ENCODE data around the gene LIMS1.
"Not testable (repeated sequence)": the region's sequence is repeated elsewhere in the genome, so short reads cannot be mapped to it uniquely, and the experiment has no call there.

The LIMS1 gene

GRCh38 chr2:108637304-108637669, 103.0 kb downstream of the LIMS1 start:
- TF ChIP-seq POLR2AphosphoS5 (IDR thresholded peaks at IDR 0.05; ENCODE audit: borderline replicate concordance, low read depth, low read length) (no peak), EZH2 (IDR thresholded peaks at IDR 0.05) (no peak), FOXP2 (optimal IDR thresholded peaks at IDR 0.05; ENCODE audit: control extremely low read depth, extremely low read length, insufficient read depth) (no peak)

DNA sequence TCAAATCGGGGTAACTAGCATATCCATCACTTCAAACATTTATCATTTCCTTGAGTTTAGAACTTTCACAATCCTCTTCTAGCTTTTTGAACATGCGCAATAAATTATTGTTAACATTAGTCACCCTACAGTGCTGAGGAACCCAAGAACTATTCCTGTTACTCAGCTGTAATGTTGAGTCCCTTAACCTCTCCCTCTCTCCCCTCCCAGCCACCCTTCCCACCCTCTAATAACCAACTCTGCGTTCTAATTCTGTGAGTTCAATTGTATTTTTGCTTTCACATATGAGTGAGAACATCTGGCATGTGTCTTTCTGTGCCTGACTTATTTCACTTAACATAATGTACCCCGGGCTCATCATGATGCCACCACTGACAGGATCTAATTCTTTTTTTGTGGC, 106.5 kb downstream of the LIMS1 start:
- H3K9ac ChIP-seq (ENCODE audit: insufficient read length): no peak overlapping the region
- no peak for TF ChIP-seq EZH2 (IDR thresholded peaks at IDR 0.05)
- no peak for TF ChIP-seq POLR2AphosphoS5 (IDR thresholded peaks at IDR 0.05; ENCODE audit: borderline replicate concordance, low read depth, low read length)
- H3K4me3 ChIP-seq: no peak overlapping the region
- H3K27ac ChIP-seq: no peak overlapping the region
- no peaks in the 10 kb centered on the region for H3K9me3 ChIP-seq (ENCODE audit: low read depth, low read length)
- no peak for DNase-seq (ENCODE audit: low read depth, low spot score)
- no peaks in the 10 kb centered on the region for H3K36me3 ChIP-seq (ENCODE audit: insufficient read depth, low read length)

More at GRCh38 chr2:108637304-108637669, 103.0 kb downstream of the LIMS1 start:
- DNase-seq (ENCODE audit: low read depth, low spot score): no peak
- Histone ChIP-seq H3K36me3 (ENCODE audit: insufficient read depth, low read length) (no peaks in the 10 kb centered on the region), H3K9ac (ENCODE audit: insufficient read length) (no peak overlapping the region), H3K4me3 (no peak overlapping the region), H3K27ac (no peak overlapping the region), H3K9me3 (ENCODE audit: low read depth, low read length) (no peaks in the 10 kb centered on the region)

DNA sequence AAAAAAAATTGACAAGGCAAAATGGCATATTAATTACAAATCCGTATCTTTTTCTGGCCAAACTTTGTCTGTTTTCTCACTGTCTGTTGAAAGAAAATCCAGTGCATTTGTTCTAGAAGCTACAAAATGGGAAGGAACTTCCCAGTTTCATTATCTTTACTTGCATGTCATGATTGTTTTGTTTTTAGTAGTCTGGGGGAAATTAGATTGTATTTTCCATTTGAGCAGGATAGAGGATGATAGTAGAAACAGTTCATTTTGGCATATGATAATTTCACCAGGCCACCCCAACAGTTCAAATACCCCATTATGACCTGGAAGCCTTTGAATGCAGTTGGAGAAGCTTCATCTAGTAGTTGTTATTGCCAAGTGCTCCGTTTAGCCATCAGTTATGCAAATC, 107.5 kb downstream of the LIMS1 start:
- H3K27ac ChIP-seq: no peak overlapping the region
- DNase-seq (ENCODE audit: low read depth, low spot score): no peak
- H3K9ac ChIP-seq (ENCODE audit: insufficient read length): no peak overlapping the region
- TF ChIP-seq EZH2 (IDR thresholded peaks at IDR 0.05) (no peak), POLR2AphosphoS5 (IDR thresholded peaks at IDR 0.05; ENCODE audit: borderline replicate concordance, low read depth, low read length) (no peak), FOXP2 (optimal IDR thresholded peaks at IDR 0.05; ENCODE audit: control extremely low read depth, extremely low read length, insufficient read depth) (no peak)
- H3K9me3 ChIP-seq (ENCODE audit: low read depth, low read length): no peaks in the 10 kb centered on the region
- H3K4me3 ChIP-seq: no peak overlapping the region
- H3K36me3 ChIP-seq (ENCODE audit: insufficient read depth, low read length): no peaks in the 10 kb centered on the region

DNA sequence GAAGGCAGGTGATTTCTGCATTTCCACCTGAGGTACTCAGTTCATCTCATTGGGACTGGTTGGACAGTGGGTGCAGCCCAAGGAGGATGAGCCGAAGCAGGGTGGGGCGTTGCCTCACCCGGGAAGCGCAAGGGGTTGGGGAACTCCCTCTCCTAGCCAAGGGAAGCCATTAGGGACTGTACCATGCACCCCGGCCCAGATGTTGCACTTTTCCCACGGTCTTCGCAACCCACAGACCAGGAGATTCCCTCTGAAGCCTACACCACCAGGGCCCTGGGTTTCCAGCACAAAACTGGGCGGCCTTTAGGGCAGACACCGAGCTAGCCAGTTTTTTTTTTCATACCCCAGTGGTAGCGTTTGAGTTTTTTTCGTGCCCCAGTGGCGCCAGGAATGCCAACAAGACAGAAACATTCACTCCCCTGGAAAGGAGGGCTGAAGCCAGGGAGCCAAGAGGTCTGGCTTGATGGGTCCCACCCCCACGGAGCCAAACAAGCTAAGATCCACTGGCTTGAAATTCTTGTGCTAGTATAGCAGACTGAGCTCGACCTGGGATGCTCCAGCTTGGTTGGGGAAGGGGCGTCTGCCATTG, 109.1 kb downstream of the LIMS1 start:
- Histone ChIP-seq H3K27ac (no peak overlapping the region), H3K36me3 (ENCODE audit: insufficient read depth, low read length) (no peaks in the 10 kb centered on the region), H3K9me3 (ENCODE audit: low read depth, low read length) (no peaks in the 10 kb centered on the region), H3K4me3 (no peak overlapping the region), H3K9ac (ENCODE audit: insufficient read length) (no peak overlapping the region)
- TF ChIP-seq POLR2AphosphoS5 (IDR thresholded peaks at IDR 0.05; ENCODE audit: borderline replicate concordance, low read depth, low read length): no peak
- no peak for DNase-seq (ENCODE audit: low read depth, low spot score)

GRCh38 chr2:108643862-108644261, 109.6 kb downstream of the LIMS1 start:
- not testable (repeated sequence) for H3K4me3 ChIP-seq; DNase-seq (ENCODE audit: low read depth, low spot score); H3K9ac ChIP-seq (ENCODE audit: insufficient read length); H3K27ac ChIP-seq; H3K9me3 ChIP-seq (ENCODE audit: low read depth, low read length); H3K36me3 ChIP-seq (ENCODE audit: insufficient read depth, low read length)

DNA sequence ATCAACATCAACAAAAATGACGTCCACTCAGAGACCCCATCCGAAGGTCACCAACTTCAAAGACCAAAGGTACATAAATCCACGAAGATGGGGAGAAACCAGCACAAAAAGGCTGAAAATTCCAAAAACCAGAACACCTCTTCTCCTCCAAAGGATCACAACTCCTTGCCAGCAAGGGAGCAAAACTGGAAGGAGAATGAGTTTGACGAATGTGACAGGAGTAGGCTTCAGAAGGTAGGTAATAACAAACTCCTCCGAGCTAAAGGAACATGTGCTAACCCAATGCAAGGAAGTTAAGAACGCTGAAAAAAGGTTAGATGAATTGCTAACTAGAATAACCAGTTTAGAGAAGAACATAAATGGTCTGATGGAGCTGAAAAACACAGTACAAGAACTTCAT, 110.2 kb downstream of the LIMS1 start:
- H3K4me3 ChIP-seq; H3K9me3 ChIP-seq (ENCODE audit: low read depth, low read length): not testable (repeated sequence)

GRCh38 chr2:108648796-108649195, 114.5 kb downstream of the LIMS1 start:
- H3K27ac ChIP-seq; DNase-seq (ENCODE audit: low read depth, low spot score); H3K36me3 ChIP-seq (ENCODE audit: insufficient read depth, low read length); H3K4me3 ChIP-seq; H3K9me3 ChIP-seq (ENCODE audit: low read depth, low read length); H3K9ac ChIP-seq (ENCODE audit: insufficient read length): not testable (repeated sequence)

More for the DNA sequence above, 110.2 kb downstream of the LIMS1 start:
- not testable (repeated sequence) for H3K9ac ChIP-seq (ENCODE audit: insufficient read length); H3K36me3 ChIP-seq (ENCODE audit: insufficient read depth, low read length); H3K27ac ChIP-seq; DNase-seq (ENCODE audit: low read depth, low spot score)

DNA sequence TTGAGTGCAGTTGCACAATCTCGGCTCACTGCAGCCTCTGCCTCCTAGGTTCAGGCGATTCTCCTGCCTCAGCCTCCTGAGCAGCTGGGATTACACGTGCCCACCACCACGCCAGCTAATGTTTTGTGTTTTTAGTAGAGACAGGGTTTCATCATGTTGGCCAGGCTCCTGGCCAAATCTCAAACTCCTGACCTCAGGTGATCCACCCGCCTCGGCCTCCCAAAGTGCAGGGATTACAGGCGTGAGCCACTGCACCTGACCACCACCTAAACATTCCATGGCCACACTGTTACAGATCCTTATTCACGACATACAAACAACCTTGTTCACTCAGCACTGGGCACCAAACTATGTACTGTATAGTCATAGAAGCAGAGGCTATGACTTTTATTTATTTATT, 116.2 kb downstream of the LIMS1 start:
- H3K36me3 ChIP-seq (ENCODE audit: insufficient read depth, low read length); H3K27ac ChIP-seq; DNase-seq (ENCODE audit: low read depth, low spot score); H3K9ac ChIP-seq (ENCODE audit: insufficient read length); H3K9me3 ChIP-seq (ENCODE audit: low read depth, low read length); H3K4me3 ChIP-seq: not testable (repeated sequence)

DNA sequence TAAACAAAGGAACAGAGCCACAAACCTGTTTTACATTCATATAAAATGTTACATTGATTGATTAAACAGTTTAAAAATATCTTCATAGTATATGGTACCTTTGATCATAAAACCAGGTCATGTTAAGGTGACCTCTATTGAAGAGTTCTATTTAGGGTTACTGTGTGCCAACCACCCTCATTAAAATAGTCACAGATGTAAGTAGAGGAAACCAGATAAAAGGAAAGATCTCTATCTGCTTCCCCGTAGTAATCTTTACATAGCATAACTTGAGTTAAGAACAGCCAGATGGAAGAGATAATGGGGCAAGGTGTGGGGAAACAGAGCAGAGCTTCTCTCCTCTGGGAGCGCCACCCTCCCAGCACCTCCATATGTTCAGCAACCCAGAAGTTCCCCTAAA, 117.2 kb downstream of the LIMS1 start:
- H3K27ac ChIP-seq; H3K4me3 ChIP-seq; DNase-seq (ENCODE audit: low read depth, low spot score); H3K9ac ChIP-seq (ENCODE audit: insufficient read length); H3K9me3 ChIP-seq (ENCODE audit: low read depth, low read length); H3K36me3 ChIP-seq (ENCODE audit: insufficient read depth, low read length): not testable (repeated sequence)

DNA sequence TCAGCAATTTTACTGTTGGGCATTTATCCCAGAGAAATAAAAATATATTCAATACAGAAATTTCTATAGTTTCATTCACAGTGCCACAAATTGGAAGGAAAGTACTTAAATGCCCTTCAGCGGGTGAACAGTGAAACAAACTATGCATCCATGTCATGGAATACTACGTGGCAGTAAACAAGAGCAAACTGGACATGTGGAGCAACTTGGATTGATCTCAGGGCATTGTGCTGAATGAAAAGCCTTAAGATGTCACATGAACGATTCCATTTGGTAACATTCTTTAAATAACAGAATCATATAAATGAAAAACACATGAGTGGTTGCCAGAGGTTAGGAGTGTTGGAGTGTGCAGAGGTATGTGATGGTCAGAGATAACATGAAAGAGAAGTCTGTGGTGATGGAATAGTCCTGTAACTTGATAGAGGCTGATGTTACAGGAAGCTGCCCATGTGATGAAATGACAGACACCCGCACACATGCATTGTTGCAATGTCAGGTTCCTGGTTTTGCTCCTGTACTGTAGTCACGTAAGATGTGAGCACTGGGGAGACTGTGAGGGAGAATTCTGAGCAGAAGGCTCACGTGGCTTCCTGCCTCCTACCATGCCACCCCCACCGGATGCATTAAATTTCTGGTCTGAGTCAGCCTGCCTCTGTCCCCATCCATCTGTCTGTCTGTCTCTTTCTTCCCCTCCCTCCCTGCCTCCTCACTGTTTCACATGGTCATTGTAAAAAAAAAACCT, 118.1 kb downstream of the LIMS1 start:
- not testable (repeated sequence) for DNase-seq (ENCODE audit: low read depth, low spot score); H3K9me3 ChIP-seq (ENCODE audit: low read depth, low read length); H3K9ac ChIP-seq (ENCODE audit: insufficient read length); H3K27ac ChIP-seq; H3K4me3 ChIP-seq; H3K36me3 ChIP-seq (ENCODE audit: insufficient read depth, low read length)

GRCh38 chr2:108653425-108653824, 119.2 kb downstream of the LIMS1 start:
- not testable (repeated sequence) for H3K4me3 ChIP-seq; DNase-seq (ENCODE audit: low read depth, low spot score); H3K27ac ChIP-seq; H3K9ac ChIP-seq (ENCODE audit: insufficient read length); H3K9me3 ChIP-seq (ENCODE audit: low read depth, low read length); H3K36me3 ChIP-seq (ENCODE audit: insufficient read depth, low read length)

GRCh38 chr2:108653849-108654248, 119.6 kb downstream of the LIMS1 start:
- not testable (repeated sequence) for H3K9ac ChIP-seq (ENCODE audit: insufficient read length); H3K9me3 ChIP-seq (ENCODE audit: low read depth, low read length); H3K36me3 ChIP-seq (ENCODE audit: insufficient read depth, low read length); H3K4me3 ChIP-seq; DNase-seq (ENCODE audit: low read depth, low spot score); H3K27ac ChIP-seq

- not testable (repeated sequence) for H3K4me3 ChIP-seq; H3K9me3 ChIP-seq (ENCODE audit: low read depth, low read length); H3K27ac ChIP-seq; H3K9ac ChIP-seq (ENCODE audit: insufficient read length); DNase-seq (ENCODE audit: low read depth, low spot score); H3K36me3 ChIP-seq (ENCODE audit: insufficient read depth, low read length)
Measured at GRCh38 chr2:108654521-108655125, 120.4 kb downstream of the LIMS1 start.
